OCI-LY7 (cell line): ENCODE measurements around the gene MGME1. TPM values are rescaled to one million over a fixed set of nuclear protein-coding genes. Genes with fewer than 3 reads are reported as not detected.

ENCODE experiments used
- BruUV-seq: library from RNA; stranded (reverse); fragments of 400-500 nt; replicated peaks from 2 replicates; lab custom pipeline; 2021; lab: Mats Ljungman, UMichigan
- CTCF ChIA-PET: fragments of 300-600 bp; sonication (Branson Sonifier 250); formaldehyde crosslinking; loops from one replicate; lab custom pipeline; 2022; ENCODE audit warnings: antibody characterized with exemption; ENCODE audit not compliant: unreplicated experiment; lab: Charles Lee
- POLR2A ChIA-PET: fragments of 300-600 bp; sonication (Branson Sonifier 250); formaldehyde crosslinking; loops from one replicate; lab custom pipeline; 2022; ENCODE audit warnings: antibody characterized with exemption; lab: Charles Lee
- DNase-seq: peaks from one replicate; pipeline ENCODE4 v3.0.0-alpha.2; 2015; ENCODE audit warnings: low spot score
- H2AFZ ChIP-seq: fragments of 200-600 bp; sonication (generic), shearing (Covaris generic); 2 replicates; pipeline ENCODE4 v1.6.1; 2014; ENCODE audit warnings: mild to moderate bottlenecking, antibody characterized with exemption, low read length, moderate library complexity
- H3K27ac ChIP-seq: fragments of 200-600 bp; sonication (generic); 2 replicates; pipeline ENCODE4 v1.5.1; 2014; ENCODE audit warnings: mixed run types, low read depth, mild to moderate bottlenecking, moderate library complexity, low read length, inconsistent platforms; ENCODE audit not compliant: poor library complexity, severe bottlenecking
- H3K36me3 ChIP-seq: fragments of 200-600 bp; sonication (generic); 2 replicates; pipeline ENCODE4 v1.6.1; 2014; ENCODE audit warnings: mild to moderate bottlenecking, antibody characterized with exemption, low read length, moderate library complexity, mixed read lengths; ENCODE audit not compliant: insufficient read depth
- H3K4me1 ChIP-seq: fragments of 200-600 bp; sonication (generic); 2 replicates; pipeline ENCODE4 v1.5.1; 2014; ENCODE audit warnings: mild to moderate bottlenecking, low read length; ENCODE audit not compliant: insufficient read depth, poor library complexity, severe bottlenecking
- H3K4me2 ChIP-seq: fragments of 200-600 bp; sonication (generic); 2 replicates; pipeline ENCODE4 v1.6.1; 2014; ENCODE audit warnings: mild to moderate bottlenecking, low read length
- H3K4me3 ChIP-seq: fragments of 200-600 bp; sonication (generic); 2 replicates; pipeline ENCODE4 v1.5.1; 2014; ENCODE audit warnings: mild to moderate bottlenecking, low read depth, low read length; ENCODE audit not compliant: poor library complexity, severe bottlenecking
- H3K79me2 ChIP-seq: fragments of 200-600 bp; sonication (generic); 2 replicates; pipeline ENCODE4 v1.6.1; 2016; ENCODE audit warnings: low read depth, mild to moderate bottlenecking, low read length, moderate library complexity, mixed read lengths; ENCODE audit not compliant: insufficient read depth
- H3K9me2 ChIP-seq: fragments of 200-600 bp; sonication (generic); 2 replicates; pipeline ENCODE4 v1.6.1; 2016; ENCODE audit warnings: mild to moderate bottlenecking, low read length, mixed read lengths; ENCODE audit not compliant: insufficient read depth
- H3K9me3 ChIP-seq: fragments of 200-600 bp; sonication (generic); 2 replicates; pipeline ENCODE4 v1.6.1; 2014; ENCODE audit warnings: mild to moderate bottlenecking, mixed run types, low read length, mixed read lengths
- H4K20me1 ChIP-seq: fragments of 200-600 bp; sonication (generic); 2 replicates; pipeline ENCODE4 v1.6.1; 2014; ENCODE audit warnings: mild to moderate bottlenecking, antibody characterized with exemption, low read length, moderate library complexity, mixed read lengths; ENCODE audit not compliant: insufficient read depth
- CTCF ChIP-seq: fragments of 200-600 bp; sonication (generic); conservative IDR thresholded peaks from 2 replicates; pipeline ENCODE4 v1.5.1; 2014; ENCODE audit warnings: mild to moderate bottlenecking, antibody characterized with exemption, low read length, moderate library complexity, mixed read lengths
- EZH2phosphoT487 ChIP-seq: fragments of 200-600 bp; sonication (generic); IDR thresholded peaks from 2 replicates; pipeline ENCODE4 v1.6.1; 2018; ENCODE audit warnings: low read depth, borderline replicate concordance, mild to moderate bottlenecking, mixed run types, antibody characterized with exemption, low read length, moderate library complexity, mixed read lengths
- intact Hi-C: fragments of 100-400 bp; cut with micrococcal nuclease; formaldehyde crosslinking; loops from one replicate; pipeline ENCODE4 v1.10.0; 2022; ENCODE audit not compliant: unreplicated experiment
- total RNA-seq, 2 experiments: library from RNA; depleted of rRNA in 1 of 2; stranded (reverse); fragments of >200 nt in 1 of 2; shearing (Covaris generic) in 1 of 2; gene quantifications; 2 replicates each; pipeline ENCODE4 v1.2.3, GENCODE V29; 2014 to 2022

Gene MGME1
- total RNA-seq, 2 experiments from 2014 or later, result 46.6 to 80.1 TPM

GRCh38 chr20:18030020-18030419 lies 61.2 kb downstream of the MGME1 start:
- Histone ChIP-seq H3K4me1 (no peaks in the 10 kb centered on the region), H3K4me3 (no peak overlapping the region), H3K36me3 (no peaks in the 10 kb centered on the region), H2AFZ (no peak overlapping the region), H4K20me1 (no peaks in the 10 kb centered on the region), H3K9me3 (no peaks in the 10 kb centered on the region), H3K79me2 (no peaks in the 10 kb centered on the region), H3K9me2 (no peaks in the 10 kb centered on the region), H3K27ac (no peak overlapping the region), H3K4me2 (no peak overlapping the region)
- BruUV-seq, result no TSS peak
- ChIA-PET POLR2A (no interaction called here), CTCF (no interaction called here)
- DNase-seq, result no peak
- no peak for TF ChIP-seq CTCF
- no peak for TF ChIP-seq EZH2phosphoT487
- intact Hi-C loops, result no loop called here

- H3K4me1 ChIP-seq, result no peaks in the 10 kb centered on the region
- H3K4me2 ChIP-seq, result no peak overlapping the region
- H3K4me3 ChIP-seq, result no peak overlapping the region
- H3K36me3 ChIP-seq, result no peaks in the 10 kb centered on the region
- H3K27ac ChIP-seq, result no peak overlapping the region
- no peak for DNase-seq
- ChIA-PET CTCF (no interaction called here), POLR2A (no interaction called here)
- BruUV-seq, result no TSS peak
- TF ChIP-seq EZH2phosphoT487 (no peak), CTCF (no peak)
- H3K9me2 ChIP-seq, result no peaks in the 10 kb centered on the region
- H3K79me2 ChIP-seq, result no peaks in the 10 kb centered on the region
- H4K20me1 ChIP-seq, result no peaks in the 10 kb centered on the region
- H3K9me3 ChIP-seq, result no peaks in the 10 kb centered on the region
- H2AFZ ChIP-seq, result no peak overlapping the region
- intact Hi-C loops, result no loop called here
These were observed 62.2 kb downstream of the MGME1 start for GRCh38 chr20:18031050-18031449.

GRCh38 chr20:18031888-18032509 lies 63.2 kb downstream of the MGME1 start:
- no peak for TF ChIP-seq EZH2phosphoT487

More at GRCh38 chr20:18031888-18032509, 63.2 kb downstream of the MGME1 start:
- DNase-seq, result no peak
- H2AFZ ChIP-seq, result no peak overlapping the region
- no peaks in the 10 kb centered on the region for H4K20me1 ChIP-seq
- intact Hi-C loops, result no loop called here
- CTCF ChIA-PET, result no interaction called here
- no peaks in the 10 kb centered on the region for H3K36me3 ChIP-seq
- POLR2A ChIA-PET, result interaction anchor here (0.7 kb wide), 1 partner anchor 349 kb away, joined by 3 read pairs; no protein-coding TSS in a partner anchor
- no peak overlapping the region for H3K4me3 ChIP-seq
- no peaks in the 10 kb centered on the region for H3K9me2 ChIP-seq
- no peaks in the 10 kb centered on the region for H3K4me1 ChIP-seq
- no peaks in the 10 kb centered on the region for H3K9me3 ChIP-seq
- no TSS peak for BruUV-seq
- no peak overlapping the region for H3K4me2 ChIP-seq
- no peak overlapping the region for H3K27ac ChIP-seq
- H3K79me2 ChIP-seq, result no peaks in the 10 kb centered on the region
